ENCODE measurements around the gene TMCC3.

Gene TMCC3

GRCh38 chr12:94638521-94638920, 11.8 kb downstream of the TMCC3 start:
- H3K4me3 ChIP-seq (ENCODE audit: control insufficient read depth, low read depth, low read length): no peak overlapping the region
- TF ChIP-seq CTCF (IDR thresholded peaks at IDR 0.05; ENCODE audit: control insufficient read depth, insufficient read depth, low read depth, low read length, missing control alignments): no peak
- no peak for DNase-seq (ENCODE audit: low read depth)

- TF ChIP-seq CTCF (IDR thresholded peaks at IDR 0.05; ENCODE audit: control insufficient read depth, insufficient read depth, low read depth, low read length, missing control alignments): no peak
- DNase-seq (ENCODE audit: low read depth): no peak
Measured at GRCh38 chr12:94637390-94638113, 12.8 kb downstream of the TMCC3 start.

GRCh38 chr12:94636462-94637085, 13.8 kb downstream of the TMCC3 start:
- no peak for DNase-seq (ENCODE audit: low read depth)
- H3K4me3 ChIP-seq (ENCODE audit: control insufficient read depth, low read depth, low read length): no peak overlapping the region
- TF ChIP-seq CTCF (IDR thresholded peaks at IDR 0.05; ENCODE audit: control insufficient read depth, insufficient read depth, low read depth, low read length, missing control alignments): no peak

More at GRCh38 chr12:94637390-94638113, 12.8 kb downstream of the TMCC3 start:
- H3K4me3 ChIP-seq (ENCODE audit: control insufficient read depth, low read depth, low read length): no peak overlapping the region

- H3K4me3 ChIP-seq (ENCODE audit: control insufficient read depth, low read depth, low read length): no peak overlapping the region
- DNase-seq (ENCODE audit: low read depth): no peak
- TF ChIP-seq CTCF (IDR thresholded peaks at IDR 0.05; ENCODE audit: control insufficient read depth, insufficient read depth, low read depth, low read length, missing control alignments): no peak
Measured at GRCh38 chr12:94634717-94635116, 15.6 kb downstream of the TMCC3 start.

- TF ChIP-seq CTCF (IDR thresholded peaks at IDR 0.05; ENCODE audit: control insufficient read depth, insufficient read depth, low read depth, low read length, missing control alignments): no peak
- no peak for DNase-seq (ENCODE audit: low read depth)
- H3K4me3 ChIP-seq (ENCODE audit: control insufficient read depth, low read depth, low read length): no peak overlapping the region
Measured at GRCh38 chr12:94633401-94633800, 17.0 kb downstream of the TMCC3 start.

- no peak for TF ChIP-seq CTCF (IDR thresholded peaks at IDR 0.05; ENCODE audit: control insufficient read depth, insufficient read depth, low read depth, low read length, missing control alignments)
- H3K4me3 ChIP-seq (ENCODE audit: control insufficient read depth, low read depth, low read length): no peak overlapping the region
- no peak for DNase-seq (ENCODE audit: low read depth)
Measured at GRCh38 chr12:94631058-94631457, 19.3 kb downstream of the TMCC3 start.
